ENCODE data around the gene IRF2BPL.

DNA sequence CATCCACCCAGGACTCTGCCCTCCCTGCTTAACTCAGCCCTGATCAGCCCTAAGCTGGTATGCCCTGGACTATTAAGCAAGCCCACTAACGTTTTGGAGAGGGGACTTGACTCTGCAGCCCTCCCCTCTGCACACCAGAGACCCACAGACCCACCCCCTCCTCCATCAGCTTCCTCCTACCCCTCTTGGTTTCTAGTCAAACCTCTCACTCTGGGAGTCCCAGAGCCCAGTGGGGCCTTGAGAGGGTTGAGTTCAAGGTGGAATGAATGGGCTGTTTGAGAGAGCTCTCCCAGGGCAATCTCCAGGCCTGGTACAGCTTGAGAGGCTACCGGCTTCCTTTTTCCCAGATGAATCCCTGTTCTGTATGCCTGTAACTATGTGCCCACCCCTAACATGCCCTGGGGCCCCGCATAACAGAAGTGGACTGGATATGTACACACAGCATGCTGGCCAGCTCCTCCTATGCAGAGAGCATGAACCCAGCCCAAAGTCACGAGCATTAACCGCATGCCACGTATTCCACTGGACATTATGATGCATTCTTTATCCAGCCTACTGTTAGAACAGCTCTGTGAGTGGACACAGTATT lies 43.6 kb downstream of the IRF2BPL start:
- TF ChIP-seq POLR2A (IDR thresholded peaks at IDR 0.05; ENCODE audit: low read length), result no peak
- TF ChIP-seq GATA1 (IDR thresholded peaks at IDR 0.05; ENCODE audit: low read depth, low read length), result no peak

Data from erythroblast (primary cell).